ENCODE measurements around the gene COG5. TPM values are rescaled to one million over a fixed set of nuclear protein-coding genes. Genes with fewer than 3 reads are reported as not detected.

The COG5 gene
- total RNA-seq, 1 donor from 2014 or later = 26.8 TPM

DNA sequence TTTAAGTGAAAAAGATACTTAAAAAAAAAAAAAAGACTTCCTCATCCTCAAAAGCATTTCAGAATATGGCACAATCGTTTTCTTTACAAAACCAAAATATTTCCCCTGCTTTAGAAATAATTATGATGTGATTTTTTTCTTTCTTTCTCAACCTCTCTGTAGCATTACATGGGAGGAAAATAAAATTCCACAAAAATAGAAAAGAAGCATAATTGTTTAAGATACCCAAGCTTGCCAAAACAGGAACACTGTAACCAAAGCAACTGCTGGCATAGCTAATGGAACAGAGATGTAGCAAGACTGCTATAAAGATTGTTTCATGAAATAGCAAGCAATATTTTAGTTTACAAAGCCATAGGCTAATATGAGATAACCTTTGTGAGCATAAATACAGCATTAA lies 169.4 kb downstream of the COG5 start:
- H3K27me3 Mint-ChIP-seq (ENCODE audit: low read depth) = no peaks in the 10 kb centered on the region
- TF ChIP-seq CTCF (conservative IDR thresholded peaks at IDR 0.05) = no peak
- no peak for DNase-seq (ENCODE audit: low read depth, low spot score)
- no peaks in the 10 kb centered on the region for H3K9me3 Mint-ChIP-seq
- H3K27ac Mint-ChIP-seq (ENCODE audit: unreplicated experiment) = no peak overlapping the region
- no peaks in the 10 kb centered on the region for H3K4me1 Mint-ChIP-seq
- H3K36me3 Mint-ChIP-seq (ENCODE audit: low read depth) = peaks cover under 1% of the 10 kb centered on the region
- no peak overlapping the region for H3K4me3 Mint-ChIP-seq

- H3K27me3 Mint-ChIP-seq (ENCODE audit: low read depth) = no peaks in the 10 kb centered on the region
- H3K27ac Mint-ChIP-seq (ENCODE audit: unreplicated experiment) = no peak overlapping the region
- no peaks in the 10 kb centered on the region for H3K36me3 Mint-ChIP-seq (ENCODE audit: low read depth)
- no peaks in the 10 kb centered on the region for H3K4me1 Mint-ChIP-seq
- no peak for DNase-seq (ENCODE audit: low read depth, low spot score)
- no peak overlapping the region for H3K4me3 Mint-ChIP-seq
- TF ChIP-seq CTCF (conservative IDR thresholded peaks at IDR 0.05) = no peak
- no peaks in the 10 kb centered on the region for H3K9me3 Mint-ChIP-seq
These were observed 170.9 kb downstream of the COG5 start for GRCh38 chr7:107392830-107393229.

DNA sequence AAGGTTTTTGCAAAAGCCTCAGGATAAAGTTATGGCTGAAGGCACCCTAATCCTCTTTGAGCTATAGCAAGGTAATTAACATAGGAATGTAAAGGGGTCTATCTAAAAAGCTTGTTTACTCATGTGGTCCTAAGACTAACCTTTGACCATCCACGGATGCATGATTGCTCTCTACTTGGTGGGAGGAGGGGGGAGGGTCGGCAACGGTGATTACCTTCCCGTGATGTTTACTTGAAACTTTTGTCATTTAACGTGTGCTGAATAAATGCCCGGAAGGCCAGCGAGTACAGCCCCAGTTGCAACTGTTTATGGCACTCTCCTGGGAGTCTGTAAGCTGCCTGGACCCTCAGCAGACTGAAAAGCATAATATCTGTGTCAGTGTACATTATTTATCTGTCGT lies 172.8 kb downstream of the COG5 start:
- no peak for DNase-seq (ENCODE audit: low read depth, low spot score)
- H3K27me3 Mint-ChIP-seq (ENCODE audit: low read depth) = no peaks in the 10 kb centered on the region
- no peak overlapping the region for H3K27ac Mint-ChIP-seq (ENCODE audit: unreplicated experiment)
- TF ChIP-seq CTCF (conservative IDR thresholded peaks at IDR 0.05) = no peak
- H3K4me1 Mint-ChIP-seq = peaks cover 3% of the 10 kb centered on the region
- no peaks in the 10 kb centered on the region for H3K36me3 Mint-ChIP-seq (ENCODE audit: low read depth)
- H3K4me3 Mint-ChIP-seq = no peak overlapping the region
- H3K9me3 Mint-ChIP-seq = no peaks in the 10 kb centered on the region

DNA sequence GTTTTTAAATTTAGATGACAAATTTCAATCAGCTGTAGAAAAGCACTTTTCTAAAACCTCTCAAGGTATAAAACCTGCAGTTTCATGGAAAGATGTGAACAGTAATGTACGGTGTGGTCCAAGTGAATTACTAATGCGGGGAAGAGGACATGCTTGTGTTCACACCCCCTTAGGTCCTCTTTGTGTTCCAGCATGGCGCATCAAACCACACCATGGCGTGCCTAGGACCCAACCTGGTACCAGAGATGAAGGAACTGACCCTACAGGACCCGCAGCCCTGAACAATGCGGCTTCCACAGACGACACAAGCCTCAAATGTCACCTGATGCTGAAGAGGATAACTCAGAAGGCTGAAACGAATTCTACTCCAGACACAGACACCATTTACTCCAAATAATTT lies 175.1 kb downstream of the COG5 start:
- no peaks in the 10 kb centered on the region for H3K27me3 Mint-ChIP-seq (ENCODE audit: low read depth)
- no peak for TF ChIP-seq CTCF (conservative IDR thresholded peaks at IDR 0.05)
- H3K36me3 Mint-ChIP-seq (ENCODE audit: low read depth) = no peaks in the 10 kb centered on the region
- H3K27ac Mint-ChIP-seq (ENCODE audit: unreplicated experiment) = no peak overlapping the region
- H3K9me3 Mint-ChIP-seq = no peaks in the 10 kb centered on the region
- no peak overlapping the region for H3K4me3 Mint-ChIP-seq
- DNase-seq (ENCODE audit: low read depth, low spot score) = no peak
- H3K4me1 Mint-ChIP-seq = peaks cover 3% of the 10 kb centered on the region

GRCh38 chr7:107387573-107388219 lies 176.0 kb downstream of the COG5 start:
- H3K4me1 Mint-ChIP-seq = peaks cover 3% of the 10 kb centered on the region
- H3K4me3 Mint-ChIP-seq = no peak overlapping the region
- no peaks in the 10 kb centered on the region for H3K36me3 Mint-ChIP-seq (ENCODE audit: low read depth)
- no peaks in the 10 kb centered on the region for H3K9me3 Mint-ChIP-seq
- no peak overlapping the region for H3K27ac Mint-ChIP-seq (ENCODE audit: unreplicated experiment)
- no peaks in the 10 kb centered on the region for H3K27me3 Mint-ChIP-seq (ENCODE audit: low read depth)
- TF ChIP-seq CTCF (conservative IDR thresholded peaks at IDR 0.05) = no peak
- DNase-seq (ENCODE audit: low read depth, low spot score) = no peak

Measured in neural crest cell (in vitro differentiated cells).